ENCODE data around the gene LMO3. TPM values are rescaled to one million over a fixed set of nuclear protein-coding genes. Genes with fewer than 3 reads are reported as not detected.

LMO3 gene
- total RNA-seq, 2 donors from 2014 or later: not detected

DNA sequence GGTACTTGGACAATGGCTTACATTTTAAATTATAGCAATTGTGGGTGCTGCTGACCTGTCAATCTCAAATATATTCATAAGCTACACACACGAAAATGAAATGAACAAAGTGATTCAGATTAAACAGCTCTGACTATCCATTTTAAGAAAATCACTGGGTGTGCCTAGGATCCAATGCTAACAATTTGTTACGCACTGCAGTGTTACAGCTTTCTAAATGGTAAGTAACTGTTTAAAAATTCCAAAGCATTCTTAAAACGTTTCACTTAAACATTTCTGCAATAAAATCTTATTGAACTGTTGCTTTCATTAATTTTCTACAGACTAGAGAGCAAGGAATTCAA is 18.9 kb downstream of the LMO3 start:
- no peaks in the 10 kb centered on the region for H3K4me1 Mint-ChIP-seq (ENCODE audit: low read depth in 2 of 2)
- no peaks in the 10 kb centered on the region for H3K27me3 Mint-ChIP-seq
- no peak overlapping the region for H3K4me3 Mint-ChIP-seq

DNA sequence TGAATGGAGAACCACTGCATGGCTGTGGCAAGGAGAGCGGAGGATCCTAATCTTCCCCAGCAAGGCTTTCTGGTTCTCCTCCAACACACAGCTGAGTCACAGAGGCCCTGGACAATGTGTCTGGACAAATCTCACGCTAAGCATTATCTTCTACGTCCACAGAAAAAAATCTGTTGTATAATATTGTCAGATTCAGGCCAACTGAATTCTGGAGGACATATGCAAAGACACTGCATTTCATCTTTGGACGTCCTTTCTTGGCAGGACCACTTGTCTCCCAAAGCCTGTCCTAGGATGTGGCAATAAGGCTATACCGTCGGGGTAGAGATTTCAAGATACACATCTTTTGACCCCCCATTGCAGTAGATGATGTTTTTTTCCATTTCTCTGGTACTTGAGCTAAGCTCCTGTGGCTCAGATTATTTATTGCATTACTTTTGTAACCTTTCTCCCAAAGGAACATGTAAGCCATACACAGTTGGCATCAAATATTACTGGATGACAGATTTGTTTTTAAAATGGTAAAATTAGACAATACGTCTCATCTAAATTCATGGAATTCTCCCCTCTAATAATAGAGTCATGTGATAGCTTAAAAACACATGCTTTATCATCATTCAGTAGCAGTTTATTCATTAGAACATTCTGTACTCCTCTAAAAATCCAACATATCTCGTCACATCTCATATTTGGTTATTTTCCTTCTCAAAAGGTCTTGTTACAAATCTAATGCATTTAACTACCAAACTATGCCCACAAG is 19.4 kb downstream of the LMO3 start:
- Mint-ChIP-seq H3K27ac (no peak overlapping the region), H3K36me3 (peaks cover 7% of the 10 kb centered on the region), H3K27me3 (no peaks in the 10 kb centered on the region), H3K9me3 (peaks cover 25% of the 10 kb centered on the region), H3K4me1 (ENCODE audit: low read depth in 2 of 2) (no peaks in the 10 kb centered on the region), H3K4me3 (no peak overlapping the region)
- DNase-seq (ENCODE audit: low spot score): no peak
- ATAC-seq: no peak

More for the DNA sequence above, 18.9 kb downstream of the LMO3 start:
- H3K27ac Mint-ChIP-seq: no peak overlapping the region
- ATAC-seq: no peak
- H3K9me3 Mint-ChIP-seq: peaks cover 25% of the 10 kb centered on the region
- no peak for DNase-seq (ENCODE audit: low spot score)
- peaks cover 7% of the 10 kb centered on the region for H3K36me3 Mint-ChIP-seq

DNA sequence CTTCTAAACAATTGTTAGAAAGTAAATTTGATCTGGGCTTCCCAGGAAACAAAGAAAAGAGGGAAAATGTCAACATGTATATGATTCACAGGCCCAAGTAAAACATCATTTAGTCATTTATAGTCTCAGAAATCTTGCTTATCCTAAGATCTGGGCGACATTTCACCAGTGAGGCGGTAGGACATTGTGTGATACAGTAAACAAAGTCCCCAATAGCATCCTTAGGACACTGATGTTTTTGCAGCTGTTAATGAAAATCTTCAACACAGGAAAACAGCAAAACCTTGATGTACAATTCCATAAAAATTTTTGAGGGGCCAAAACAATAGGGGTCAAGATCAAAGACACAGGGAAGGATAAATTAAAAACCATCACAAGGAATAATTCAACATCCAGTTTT is 20.2 kb downstream of the LMO3 start:
- H3K36me3 Mint-ChIP-seq: peaks cover 7% of the 10 kb centered on the region
- no peak for DNase-seq (ENCODE audit: low spot score)

DNA sequence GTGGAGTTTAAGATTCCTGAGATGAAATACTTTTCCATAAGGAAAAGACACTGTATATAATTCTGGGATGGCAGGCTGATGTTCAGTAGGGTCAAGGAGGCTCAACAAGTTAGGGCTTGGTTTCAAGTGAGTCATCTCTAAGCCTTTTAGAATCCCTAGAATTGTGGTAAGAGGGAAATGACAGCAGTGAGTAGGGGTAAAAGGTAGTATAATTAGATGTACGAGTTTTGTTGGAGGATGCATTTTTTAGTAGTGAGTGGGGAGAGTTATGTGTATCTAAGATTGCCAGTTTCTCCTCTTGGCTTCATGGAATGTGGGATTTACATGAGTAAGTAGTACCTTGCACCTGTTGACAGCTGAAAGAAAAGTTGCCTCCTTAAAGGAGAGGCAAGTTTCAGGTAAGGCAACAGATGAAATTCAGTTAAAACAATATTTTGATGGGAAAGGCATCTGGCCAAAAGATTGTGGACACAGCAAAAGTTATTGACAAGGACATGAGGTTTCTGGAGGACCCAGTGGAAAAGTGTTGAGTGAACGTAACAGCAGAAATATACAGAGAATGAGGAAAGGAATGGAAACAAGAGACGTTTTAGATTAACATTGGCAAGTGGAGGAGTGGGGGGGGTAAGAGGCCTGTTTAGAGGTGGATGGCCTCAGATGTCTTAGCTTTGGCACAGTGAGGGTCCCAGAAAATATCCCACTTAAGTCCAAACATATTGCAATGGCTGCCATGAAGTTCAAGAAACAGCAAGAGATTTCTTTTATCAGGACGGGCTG is 21.8 kb downstream of the LMO3 start:
- Mint-ChIP-seq H3K27ac (no peak overlapping the region), H3K9me3 (peaks cover 21% of the 10 kb centered on the region), H3K36me3 (peaks cover 7% of the 10 kb centered on the region), H3K4me3 (no peak overlapping the region), H3K4me1 (ENCODE audit: low read depth in 2 of 2) (no peaks in the 10 kb centered on the region), H3K27me3 (no peaks in the 10 kb centered on the region)
- DNase-seq (ENCODE audit: low spot score) (no peak), ATAC-seq (no peak)

More for the DNA sequence above, 20.2 kb downstream of the LMO3 start:
- Mint-ChIP-seq H3K4me1 (ENCODE audit: low read depth in 2 of 2) (no peaks in the 10 kb centered on the region), H3K27ac (no peak overlapping the region), H3K27me3 (no peaks in the 10 kb centered on the region), H3K4me3 (no peak overlapping the region), H3K9me3 (peaks cover 21% of the 10 kb centered on the region)
- ATAC-seq: no peak

DNA sequence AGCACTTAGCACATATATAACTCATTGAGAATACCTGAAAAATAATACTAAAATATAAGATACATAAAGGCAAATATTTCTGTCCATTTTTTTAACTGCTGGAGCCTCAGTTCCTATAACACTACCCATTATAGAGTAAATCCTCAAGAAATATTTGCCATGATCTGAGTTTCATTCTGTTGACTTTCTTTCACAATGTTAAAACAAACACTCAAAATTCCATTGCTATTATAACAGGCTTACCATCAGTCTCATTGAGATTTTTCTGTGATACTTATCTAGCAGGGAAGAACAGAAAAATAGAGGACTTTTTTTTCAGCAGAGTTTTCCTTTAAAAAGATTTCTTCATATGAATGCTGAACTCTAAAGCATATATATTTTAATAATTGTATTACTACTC is 24.5 kb downstream of the LMO3 start:
- H3K27ac Mint-ChIP-seq: no peak overlapping the region
- peaks cover 7% of the 10 kb centered on the region for H3K36me3 Mint-ChIP-seq
- no peak for ATAC-seq
- no peaks in the 10 kb centered on the region for H3K27me3 Mint-ChIP-seq
- no peaks in the 10 kb centered on the region for H3K4me1 Mint-ChIP-seq (ENCODE audit: low read depth in 2 of 2)
- peaks cover 18% of the 10 kb centered on the region for H3K9me3 Mint-ChIP-seq
- no peak overlapping the region for H3K4me3 Mint-ChIP-seq
- DNase-seq (ENCODE audit: low spot score): no peak

DNA sequence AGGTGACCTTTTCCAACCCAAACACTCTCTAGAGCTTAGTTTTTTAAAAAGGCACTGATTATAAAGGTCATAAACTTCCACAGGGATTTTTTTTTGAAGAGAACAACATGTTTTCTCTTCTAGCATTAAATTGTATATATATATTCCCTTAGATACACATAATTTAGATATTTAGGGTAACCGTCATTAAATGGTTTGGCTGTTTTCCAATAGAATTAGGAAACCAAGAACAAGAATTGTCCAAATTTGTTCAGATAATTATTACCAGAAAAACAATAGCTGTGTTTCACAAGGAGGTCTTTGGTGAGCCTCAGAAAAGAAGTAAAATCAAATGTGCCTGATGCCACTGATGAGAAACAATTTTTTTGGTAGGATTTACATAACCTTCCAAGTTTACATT is 26.9 kb downstream of the LMO3 start:
- Mint-ChIP-seq H3K27ac (no peak overlapping the region), H3K4me1 (ENCODE audit: low read depth in 2 of 2) (no peaks in the 10 kb centered on the region), H3K9me3 (peaks cover 21% of the 10 kb centered on the region), H3K4me3 (no peak overlapping the region), H3K36me3 (peaks cover 7% of the 10 kb centered on the region), H3K27me3 (no peaks in the 10 kb centered on the region)
- ATAC-seq (no peak), DNase-seq (ENCODE audit: low spot score) (no peak)

DNA sequence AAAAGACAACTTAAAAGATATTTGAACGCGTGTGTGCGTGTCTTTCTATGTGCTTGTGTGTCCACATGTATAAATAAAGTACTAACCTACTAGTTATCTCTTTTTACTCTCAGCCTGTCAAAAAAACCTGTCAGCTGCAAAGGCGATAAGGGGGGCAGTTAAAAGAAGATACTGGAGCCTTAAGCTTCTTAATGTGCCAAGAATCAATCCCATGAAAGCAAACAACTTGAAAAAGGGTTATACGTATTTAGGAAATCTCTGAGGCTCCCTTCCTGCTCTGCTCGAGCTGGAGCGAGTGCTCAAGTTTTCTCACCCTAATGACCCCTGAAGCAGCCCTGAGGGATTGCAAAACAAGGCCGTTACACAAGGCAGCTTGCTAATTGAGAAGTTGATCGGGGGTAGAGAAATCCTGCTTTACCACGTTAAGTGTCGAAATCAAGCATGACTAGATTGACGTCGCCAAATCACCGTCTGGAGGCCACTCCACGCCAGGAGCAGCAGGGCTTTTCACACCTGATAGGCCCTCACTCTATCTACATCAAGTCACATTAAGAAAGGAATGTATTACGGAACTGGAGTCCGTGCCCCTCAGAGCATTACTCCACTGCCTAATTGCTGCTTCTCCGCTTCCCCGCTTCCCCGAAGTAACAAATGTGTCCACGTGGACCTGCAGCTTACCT is 32.4 kb downstream of the LMO3 start:
- H3K27ac Mint-ChIP-seq: no peak overlapping the region
- H3K27me3 Mint-ChIP-seq: no peaks in the 10 kb centered on the region
- H3K4me3 Mint-ChIP-seq: no peak overlapping the region
- DNase-seq (ENCODE audit: low spot score) (no peak), ATAC-seq (no peak)
- peaks cover 9% of the 10 kb centered on the region for H3K9me3 Mint-ChIP-seq
- no peaks in the 10 kb centered on the region for H3K36me3 Mint-ChIP-seq
- H3K4me1 Mint-ChIP-seq (ENCODE audit: low read depth in 2 of 2): no peaks in the 10 kb centered on the region

DNA sequence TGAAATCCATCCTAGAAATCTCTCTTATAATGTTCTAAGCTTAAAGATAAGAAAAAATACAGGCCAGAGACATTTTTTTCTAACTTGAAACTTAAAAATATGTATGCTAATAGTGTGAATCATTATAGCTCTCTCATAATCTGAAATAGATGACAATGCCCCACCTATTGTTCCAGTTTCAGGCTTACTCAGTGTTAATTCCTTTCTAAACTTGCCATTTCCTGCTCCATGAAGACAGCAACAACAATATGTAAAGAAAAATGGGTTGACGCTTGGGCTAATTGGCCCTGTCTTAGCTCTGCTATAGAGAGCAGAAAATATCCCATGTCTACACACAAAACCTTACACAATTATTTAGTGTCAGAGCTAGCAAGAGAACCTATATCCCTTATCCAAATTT is 37.1 kb downstream of the LMO3 start:
- Mint-ChIP-seq H3K4me1 (ENCODE audit: low read depth in 2 of 2) (no peaks in the 10 kb centered on the region), H3K9me3 (peaks cover 10% of the 10 kb centered on the region), H3K4me3 (no peak overlapping the region), H3K27ac (no peak overlapping the region), H3K36me3 (no peaks in the 10 kb centered on the region), H3K27me3 (no peaks in the 10 kb centered on the region)
- no peak for ATAC-seq
- no peak for DNase-seq (ENCODE audit: low spot score)

DNA sequence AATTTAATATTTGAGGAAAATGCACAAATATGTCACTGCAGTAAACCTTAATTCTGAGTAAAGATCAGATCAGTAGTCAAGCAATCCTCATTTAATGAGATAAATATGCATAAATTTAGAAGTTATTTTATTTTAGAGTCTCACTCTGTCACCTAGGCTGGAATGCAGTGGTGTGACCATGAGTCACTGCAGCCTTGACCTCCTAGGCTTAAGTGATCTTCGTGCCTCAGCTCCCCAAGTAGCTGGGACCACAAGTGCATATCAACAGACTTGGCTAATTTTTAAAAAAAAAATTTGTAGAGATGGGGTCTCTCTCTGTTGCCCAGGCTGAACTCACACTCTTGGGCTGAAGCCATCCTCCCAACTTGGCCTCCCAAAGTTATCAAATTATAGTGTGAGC is 41.3 kb downstream of the LMO3 start:
- H3K4me3 Mint-ChIP-seq: no peak overlapping the region
- ATAC-seq: no peak
- H3K27me3 Mint-ChIP-seq: no peaks in the 10 kb centered on the region
- DNase-seq (ENCODE audit: low spot score): no peak
- no peaks in the 10 kb centered on the region for H3K36me3 Mint-ChIP-seq
- H3K4me1 Mint-ChIP-seq (ENCODE audit: low read depth in 2 of 2): no peaks in the 10 kb centered on the region
- no peak overlapping the region for H3K27ac Mint-ChIP-seq
- peaks cover 10% of the 10 kb centered on the region for H3K9me3 Mint-ChIP-seq

DNA sequence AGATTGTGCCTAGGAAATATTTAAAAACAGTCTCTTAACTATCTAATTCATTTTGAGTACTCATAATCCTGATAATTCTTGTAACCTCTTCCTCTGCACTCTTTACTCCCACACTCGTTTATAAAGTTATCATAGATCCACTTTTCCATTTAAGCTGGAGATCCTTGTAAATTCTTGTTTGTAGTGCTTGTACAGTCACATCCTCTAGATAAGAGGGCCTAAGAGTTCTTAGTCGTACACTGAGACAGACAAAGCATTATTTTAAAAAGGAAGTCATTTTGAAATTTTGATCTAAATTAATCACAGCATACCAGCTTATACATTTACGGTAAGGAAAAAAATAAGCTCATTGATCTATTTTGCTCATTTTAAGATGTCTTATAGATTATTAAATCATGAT is 42.5 kb downstream of the LMO3 start:
- Mint-ChIP-seq H3K4me3 (no peak overlapping the region), H3K27ac (no peak overlapping the region), H3K36me3 (no peaks in the 10 kb centered on the region), H3K27me3 (no peaks in the 10 kb centered on the region), H3K4me1 (ENCODE audit: low read depth in 2 of 2) (no peaks in the 10 kb centered on the region), H3K9me3 (peaks cover 10% of the 10 kb centered on the region)
- ATAC-seq (no peak), DNase-seq (ENCODE audit: low spot score) (no peak)

DNA sequence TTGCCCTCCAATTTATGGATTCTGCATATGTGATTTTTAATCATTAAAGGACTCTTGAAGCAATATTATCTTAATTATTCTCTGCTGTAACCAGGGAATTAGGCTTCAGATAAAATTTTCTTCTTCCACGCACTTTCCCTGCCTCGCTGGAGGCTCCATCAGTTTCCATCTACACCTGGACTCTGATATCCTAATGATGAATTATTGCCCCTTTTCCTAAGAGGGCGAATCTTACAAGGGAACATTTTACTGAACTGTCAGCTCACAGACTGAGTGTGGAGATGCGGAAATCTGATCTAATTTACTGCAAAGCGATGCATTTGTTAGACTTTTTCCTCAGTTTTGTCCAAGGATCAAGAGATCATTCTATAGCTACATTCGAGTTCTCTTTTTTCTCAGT is 43.0 kb downstream of the LMO3 start:
- Mint-ChIP-seq H3K36me3 (no peaks in the 10 kb centered on the region), H3K9me3 (peaks cover 10% of the 10 kb centered on the region), H3K4me3 (no peak overlapping the region), H3K27me3 (no peaks in the 10 kb centered on the region), H3K4me1 (ENCODE audit: low read depth in 2 of 2) (no peaks in the 10 kb centered on the region), H3K27ac (no peak overlapping the region)
- no peak for ATAC-seq
- no peak for DNase-seq (ENCODE audit: low spot score)

DNA sequence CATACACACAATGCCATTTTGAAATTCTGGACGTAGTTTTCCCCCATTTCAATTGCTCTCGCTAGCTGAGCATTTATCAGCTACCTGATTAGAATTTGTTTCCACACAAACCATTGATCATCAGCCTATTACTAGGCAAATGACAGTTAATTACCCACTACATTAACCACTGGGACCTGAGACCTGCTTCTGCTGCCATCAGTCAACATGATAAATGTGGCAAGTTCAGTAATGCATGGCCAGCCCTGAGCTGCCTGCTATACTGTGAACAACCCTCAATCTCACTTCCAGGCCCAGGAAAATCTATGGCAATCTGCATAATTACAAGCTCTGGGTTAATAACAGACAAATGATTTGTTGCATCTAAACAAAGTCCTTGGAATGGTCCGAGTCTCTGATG is 43.5 kb downstream of the LMO3 start:
- ATAC-seq: no peak
- no peaks in the 10 kb centered on the region for H3K27me3 Mint-ChIP-seq
- H3K9me3 Mint-ChIP-seq: peaks cover 10% of the 10 kb centered on the region
- no peaks in the 10 kb centered on the region for H3K36me3 Mint-ChIP-seq
- no peaks in the 10 kb centered on the region for H3K4me1 Mint-ChIP-seq (ENCODE audit: low read depth in 2 of 2)
- no peak for DNase-seq (ENCODE audit: low spot score)
- no peak overlapping the region for H3K27ac Mint-ChIP-seq
- H3K4me3 Mint-ChIP-seq: no peak overlapping the region

DNA sequence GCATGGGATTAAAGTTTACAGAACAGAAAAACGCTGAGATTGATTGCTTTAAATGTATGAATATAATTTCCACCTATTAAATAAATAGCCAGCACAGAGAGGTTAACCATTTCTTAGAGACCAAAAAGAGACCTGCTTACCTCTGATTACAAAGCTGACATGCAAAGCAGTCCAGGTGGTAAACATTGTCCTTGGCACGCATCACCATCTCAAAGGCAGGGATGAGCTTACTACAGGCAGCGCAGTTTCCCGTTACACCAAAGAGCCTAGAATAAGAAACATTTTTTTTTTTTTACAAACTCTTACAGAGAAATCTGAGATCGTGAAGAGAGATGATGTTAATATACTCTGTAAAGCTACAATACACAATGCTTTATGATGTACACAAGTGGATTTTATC is 45.7 kb downstream of the LMO3 start:
- Mint-ChIP-seq H3K36me3 (no peaks in the 10 kb centered on the region), H3K27me3 (no peaks in the 10 kb centered on the region), H3K9me3 (peaks cover 8% of the 10 kb centered on the region), H3K4me3 (no peak overlapping the region), H3K27ac (no peak overlapping the region), H3K4me1 (ENCODE audit: low read depth in 2 of 2) (no peaks in the 10 kb centered on the region)
- DNase-seq (ENCODE audit: low spot score) (no peak), ATAC-seq (no peak)

DNA sequence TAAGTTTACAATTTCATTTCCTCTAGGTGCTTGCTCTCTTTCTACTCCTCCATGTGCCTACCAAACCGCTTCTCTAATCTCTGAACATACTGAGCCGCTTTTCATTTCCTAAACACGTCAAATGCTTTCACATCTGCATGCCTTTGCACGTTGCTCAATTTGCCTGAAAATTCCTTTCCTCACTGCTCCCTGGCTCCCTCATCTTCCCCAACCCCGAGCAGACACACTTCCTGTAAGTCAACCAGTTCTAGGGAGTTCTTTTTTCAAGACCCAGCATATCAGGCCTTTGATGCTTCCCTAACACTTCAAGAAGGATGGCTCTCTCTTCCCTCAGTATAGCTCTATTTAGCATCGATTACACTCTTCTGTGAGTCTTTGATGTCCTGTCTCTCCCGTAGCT is 50.3 kb downstream of the LMO3 start:
- Mint-ChIP-seq H3K9me3 (peaks cover 8% of the 10 kb centered on the region), H3K36me3 (no peaks in the 10 kb centered on the region), H3K27me3 (no peaks in the 10 kb centered on the region), H3K4me3 (no peak overlapping the region), H3K27ac (no peak overlapping the region), H3K4me1 (ENCODE audit: low read depth in 2 of 2) (no peaks in the 10 kb centered on the region)
- DNase-seq (ENCODE audit: low spot score) (peak; percentile 49), ATAC-seq (no peak)

Measured in natural killer cell treated with Interleukin-12 subunit alpha and Interleukin-12 subunit beta and Interleukin-15 and Interleukin-18, amount 100 ng/mL, for 72 hours (primary cell).